Germinal center (tissue), 1 donor: ENCODE data around the gene SLC11A1.
A peak's percentile ranks its signal among the peaks of the same experiment; 100 is the strongest.

ENCODE experiments used
- DNase-seq: peaks from one replicate; pipeline ENCODE4 v3.0.0; 2012; ENCODE audit warnings: mixed read lengths, low spot score

The SLC11A1 gene, protein sequence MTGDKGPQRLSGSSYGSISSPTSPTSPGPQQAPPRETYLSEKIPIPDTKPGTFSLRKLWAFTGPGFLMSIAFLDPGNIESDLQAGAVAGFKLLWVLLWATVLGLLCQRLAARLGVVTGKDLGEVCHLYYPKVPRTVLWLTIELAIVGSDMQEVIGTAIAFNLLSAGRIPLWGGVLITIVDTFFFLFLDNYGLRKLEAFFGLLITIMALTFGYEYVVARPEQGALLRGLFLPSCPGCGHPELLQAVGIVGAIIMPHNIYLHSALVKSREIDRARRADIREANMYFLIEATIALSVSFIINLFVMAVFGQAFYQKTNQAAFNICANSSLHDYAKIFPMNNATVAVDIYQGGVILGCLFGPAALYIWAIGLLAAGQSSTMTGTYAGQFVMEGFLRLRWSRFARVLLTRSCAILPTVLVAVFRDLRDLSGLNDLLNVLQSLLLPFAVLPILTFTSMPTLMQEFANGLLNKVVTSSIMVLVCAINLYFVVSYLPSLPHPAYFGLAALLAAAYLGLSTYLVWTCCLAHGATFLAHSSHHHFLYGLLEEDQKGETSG

DNA sequence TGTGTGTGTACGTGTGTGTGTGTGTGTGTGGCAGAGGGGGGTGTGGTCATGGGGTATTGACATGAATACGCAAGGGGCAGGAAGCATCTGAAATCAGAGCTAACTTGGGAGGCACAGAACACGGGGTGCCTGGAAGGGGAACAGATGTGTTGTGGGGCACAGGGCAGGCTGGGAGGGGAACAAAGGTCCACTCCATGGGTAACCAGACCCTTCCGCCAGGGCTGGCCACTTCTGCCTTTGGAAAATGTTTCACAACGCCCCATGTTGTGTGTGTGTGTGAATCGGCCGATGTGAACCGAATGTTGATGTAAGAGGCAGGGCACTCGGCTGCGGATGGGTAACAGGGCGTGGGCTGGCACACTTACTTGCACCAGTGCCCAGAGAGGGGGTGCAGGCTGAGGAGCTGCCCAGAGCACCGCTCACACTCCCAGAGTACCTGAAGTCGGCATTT, at the start of gene SLC11A1:
SLC11A1 (plus strand) TSS at position 358 of the 451 bp plus-strand sequence. CDS start 96 bp downstream, outside the sequence.
- no peak for DNase-seq

DNA sequence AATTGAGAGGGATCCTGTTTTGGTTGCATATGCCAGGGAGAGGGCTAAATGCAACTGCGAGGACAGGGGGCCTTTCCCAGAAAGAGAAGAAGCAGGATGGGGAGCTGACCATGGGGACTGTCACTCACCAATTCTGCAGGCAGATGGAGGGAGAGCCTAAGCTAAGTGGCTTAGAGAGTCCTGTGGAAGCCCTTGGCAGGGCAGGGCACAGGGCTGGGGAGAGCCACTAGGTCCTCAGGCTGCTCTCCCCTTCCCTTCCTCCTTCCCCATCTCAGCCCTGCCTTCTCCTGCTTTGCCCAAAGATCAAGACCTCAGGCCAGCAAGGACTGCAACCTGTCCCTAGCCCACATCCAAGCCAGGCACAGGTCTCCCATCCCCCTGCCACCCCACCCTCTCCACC, 49.8 kb upstream of the SLC11A1 start:
- no peak for DNase-seq

DNA sequence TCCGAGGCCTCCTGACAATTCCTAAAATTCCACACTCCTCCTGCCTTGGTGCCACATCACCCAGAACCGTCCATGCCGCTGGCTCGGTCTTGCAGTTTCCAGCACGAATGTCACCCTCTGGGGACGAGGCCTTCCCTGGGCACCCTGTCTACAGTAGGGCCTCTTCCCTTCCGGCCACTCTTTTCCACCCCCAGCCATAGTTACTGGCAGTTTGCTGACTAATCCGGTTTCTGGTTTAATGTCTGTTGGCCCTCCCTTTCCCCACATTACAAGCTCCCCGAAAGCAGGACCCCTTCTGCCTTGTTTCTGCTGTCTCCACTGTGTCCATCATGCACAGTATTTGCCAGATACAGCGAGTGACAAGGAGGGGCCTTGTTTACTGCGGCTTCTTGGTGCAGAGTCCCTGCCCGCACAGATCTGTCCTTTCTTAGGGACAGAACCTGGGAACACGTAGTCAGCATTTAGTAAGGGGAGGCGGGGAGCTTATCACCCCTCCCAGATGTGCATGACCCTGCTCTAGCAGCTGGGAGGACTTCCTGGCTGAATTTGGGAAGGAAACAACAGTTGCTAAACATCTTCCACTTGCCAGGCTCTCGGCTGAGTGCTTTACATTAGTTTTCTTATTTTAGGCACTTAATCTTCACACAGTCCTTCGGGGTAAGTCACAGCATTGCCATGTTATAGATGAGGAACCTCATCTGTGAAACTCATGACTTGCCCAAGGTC, 49.0 kb upstream of the SLC11A1 start:
- DNase-seq: no peak

DNA sequence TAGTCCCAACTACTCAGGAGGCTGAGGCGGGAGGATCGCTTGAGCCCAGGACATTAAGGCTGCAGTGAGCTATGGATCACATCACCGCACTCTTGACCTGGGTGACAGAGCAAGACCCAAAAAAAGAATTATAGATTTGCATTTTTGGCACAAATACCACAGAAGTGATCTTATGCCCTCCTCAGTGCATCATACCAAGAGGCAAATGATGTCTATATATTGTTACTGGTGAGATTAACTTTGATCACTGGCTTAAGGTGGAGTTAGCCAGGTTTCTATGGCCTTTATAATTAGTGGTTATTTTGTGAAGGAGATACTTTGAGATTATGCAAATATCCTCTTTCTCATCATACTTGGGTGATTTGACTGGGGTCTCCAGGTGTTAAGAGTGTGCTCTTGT, 47.5 kb upstream of the SLC11A1 start:
- DNase-seq: peak; percentile 55

DNA sequence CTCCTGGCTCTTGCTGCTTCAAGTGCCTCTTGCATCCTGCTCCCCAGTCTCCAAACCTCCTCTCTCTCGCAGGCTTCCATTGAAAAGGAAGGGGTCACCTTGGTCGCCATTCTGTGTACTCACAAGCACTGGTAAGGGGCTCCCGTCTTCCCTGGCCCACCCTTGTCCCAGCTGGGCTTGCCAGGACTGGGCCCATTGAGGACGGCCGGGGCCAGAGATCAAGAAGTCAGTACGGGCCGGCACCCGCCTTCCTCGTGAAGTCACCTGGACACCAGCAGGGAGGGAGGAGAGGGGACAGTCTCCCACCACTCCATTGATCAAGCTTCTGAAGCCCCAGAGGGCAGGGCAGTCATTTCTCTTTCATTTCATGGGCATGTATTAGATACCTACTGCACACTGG, 41.4 kb upstream of the SLC11A1 start:
- no peak for DNase-seq

DNA sequence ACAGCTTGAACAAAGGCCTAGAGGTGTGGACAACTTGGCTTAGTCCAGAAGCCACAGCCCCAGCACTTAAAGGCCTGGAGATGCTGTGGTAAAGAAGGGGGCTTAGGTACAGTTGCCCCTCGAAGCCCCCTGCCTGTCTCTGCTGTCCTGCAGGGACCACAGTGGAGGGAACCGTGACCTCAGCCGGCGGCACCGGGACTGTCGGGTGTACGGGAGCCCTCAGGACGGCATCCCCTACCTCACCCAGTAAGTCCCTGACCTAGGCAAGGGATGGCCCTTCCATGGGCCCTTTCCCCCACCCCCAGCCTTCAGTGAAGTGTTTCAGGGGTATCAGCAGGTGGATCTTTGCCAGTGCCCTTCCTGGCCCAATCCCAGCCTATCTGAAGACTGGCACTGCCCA, 40.7 kb upstream of the SLC11A1 start:
- DNase-seq: no peak

DNA sequence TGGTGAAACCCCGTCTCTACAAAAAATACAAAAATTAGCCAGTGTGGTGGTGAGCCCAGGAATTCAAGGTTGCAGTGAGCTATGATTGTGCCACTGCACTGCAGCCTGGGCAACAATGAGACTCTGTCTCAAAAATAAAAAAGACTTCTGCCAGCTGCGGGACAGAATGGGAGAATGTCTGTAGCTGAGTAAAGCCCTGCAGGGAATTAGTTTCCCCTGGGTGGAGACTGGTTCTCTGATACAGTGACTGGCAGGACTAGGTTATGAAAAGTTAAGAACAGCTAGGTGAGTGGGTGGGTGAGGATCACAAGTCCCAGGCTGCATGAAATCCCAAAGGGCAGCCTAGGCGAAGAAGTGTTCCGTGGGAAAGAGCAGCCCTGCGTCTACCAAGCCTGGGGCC, 39.2 kb upstream of the SLC11A1 start:
- DNase-seq: no peak

DNA sequence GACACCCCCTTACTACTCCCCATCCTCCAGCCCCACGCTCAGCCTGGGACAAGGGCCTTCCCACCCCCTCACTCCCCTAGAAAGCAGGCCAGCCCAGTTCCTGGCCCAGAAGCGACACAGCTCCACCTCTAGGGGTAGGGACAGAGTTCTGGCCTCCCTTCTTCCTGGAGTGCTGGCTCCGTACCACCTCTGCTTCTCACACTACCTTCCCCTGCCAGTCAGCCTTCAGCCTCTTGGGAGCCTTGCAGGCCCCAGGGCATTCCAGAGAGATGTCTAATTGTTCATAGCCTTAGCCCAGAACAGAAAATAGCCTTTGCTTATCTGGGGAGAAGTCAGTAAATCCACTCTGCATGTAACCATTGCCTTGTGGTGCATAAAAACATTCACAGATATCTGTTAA, 38.5 kb upstream of the SLC11A1 start:
- DNase-seq: no peak

DNA sequence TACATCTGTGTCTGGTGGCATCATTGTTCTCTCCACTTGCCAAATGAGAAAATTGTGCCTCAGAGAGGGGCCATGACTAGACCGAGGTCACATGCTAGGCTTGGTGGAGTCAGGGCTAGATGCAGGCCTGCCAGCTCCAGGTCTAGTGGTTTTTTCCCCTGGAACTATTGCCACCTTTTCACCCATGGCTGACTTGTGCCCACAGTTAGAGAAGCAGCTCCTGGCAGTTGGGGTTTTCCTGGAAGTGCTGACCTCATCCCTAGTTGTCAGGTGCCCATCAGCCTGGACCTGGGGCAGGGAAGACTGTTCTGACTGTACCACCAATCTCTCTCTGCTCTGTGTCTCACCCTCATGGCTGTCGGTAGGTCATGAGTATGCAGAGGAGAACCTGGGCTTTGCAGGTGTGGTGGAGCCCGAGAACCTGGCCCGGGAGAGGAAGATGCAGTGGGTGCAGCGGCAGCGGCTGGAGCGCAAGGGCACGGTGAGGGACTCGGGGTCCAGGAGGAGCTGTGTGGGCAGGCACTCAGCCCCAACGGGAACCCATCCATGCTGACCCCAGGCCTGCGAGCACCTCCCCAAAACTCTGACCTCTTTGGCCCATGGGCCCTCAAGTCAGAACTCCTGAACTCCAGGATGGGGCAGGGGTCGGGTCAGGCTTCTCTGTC, 37.9 kb upstream of the SLC11A1 start:
- DNase-seq: no peak

DNA sequence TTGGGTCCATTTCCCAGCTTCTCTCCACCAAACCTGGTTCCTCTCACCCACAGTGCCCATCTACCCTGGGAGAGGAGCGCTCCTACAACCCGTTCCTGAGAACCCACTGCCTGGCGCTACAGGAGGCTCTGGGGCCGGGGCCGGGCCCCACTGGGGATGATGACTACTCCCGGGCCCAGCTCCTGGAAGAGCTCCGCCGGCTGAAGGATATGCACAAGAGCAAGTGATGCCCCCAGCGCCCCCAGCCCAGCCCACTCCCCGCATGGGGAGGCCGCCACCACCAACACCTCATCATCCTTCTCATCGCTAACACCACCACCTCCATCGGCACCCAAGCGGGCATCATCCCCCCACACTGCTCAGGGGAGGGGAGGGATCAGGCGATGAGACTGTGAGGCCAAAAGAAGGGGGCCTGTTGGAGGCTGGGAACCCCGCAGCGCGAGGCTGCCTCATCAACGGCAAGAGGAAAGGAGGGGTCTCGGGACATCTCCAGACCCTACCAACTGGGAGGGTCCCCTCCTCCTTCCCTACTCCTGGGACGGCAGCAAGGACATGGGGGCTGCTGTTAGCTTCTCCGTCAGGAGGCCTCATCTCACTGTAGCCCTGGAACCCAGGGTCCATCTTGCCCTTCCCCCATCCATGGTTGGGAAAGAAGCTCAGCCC, 37.2 kb upstream of the SLC11A1 start:
- no peak for DNase-seq

DNA sequence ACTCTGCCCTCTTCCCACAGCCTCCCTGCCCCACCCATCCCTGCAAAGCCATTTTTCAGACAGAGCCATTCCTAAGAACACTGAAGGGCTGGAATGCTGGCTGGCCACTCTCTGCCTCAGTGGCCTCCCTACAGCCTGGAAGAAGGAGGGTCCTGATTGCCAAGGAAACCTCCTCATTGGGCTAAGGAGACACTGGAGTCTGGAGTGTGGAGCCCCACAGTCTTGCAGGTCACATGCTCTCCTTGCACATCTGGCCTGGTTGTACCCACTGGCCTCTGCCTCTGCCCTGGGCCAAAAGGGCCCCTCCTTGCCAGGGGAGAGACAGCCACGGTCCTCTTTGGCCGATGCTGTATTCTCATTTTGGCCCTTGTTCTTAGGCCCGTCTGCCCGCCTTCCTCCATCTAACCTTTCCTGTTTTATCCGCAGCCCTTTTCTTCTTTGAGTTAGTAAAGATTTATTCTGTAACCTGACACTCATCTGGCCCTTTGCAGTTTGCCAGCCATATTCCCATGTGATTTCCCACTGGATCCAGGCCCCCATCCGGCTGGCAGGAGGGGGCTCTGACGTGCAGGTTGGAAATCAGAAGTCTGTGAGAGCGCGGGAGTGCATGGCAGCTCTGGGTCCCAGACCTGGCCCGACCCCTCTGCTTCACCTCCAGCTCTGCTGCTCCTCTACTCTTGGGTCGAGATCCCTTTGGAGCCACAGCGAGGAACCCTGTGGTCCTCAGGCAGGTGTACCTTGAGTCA, 36.4 kb upstream of the SLC11A1 start:
- no peak for DNase-seq

DNA sequence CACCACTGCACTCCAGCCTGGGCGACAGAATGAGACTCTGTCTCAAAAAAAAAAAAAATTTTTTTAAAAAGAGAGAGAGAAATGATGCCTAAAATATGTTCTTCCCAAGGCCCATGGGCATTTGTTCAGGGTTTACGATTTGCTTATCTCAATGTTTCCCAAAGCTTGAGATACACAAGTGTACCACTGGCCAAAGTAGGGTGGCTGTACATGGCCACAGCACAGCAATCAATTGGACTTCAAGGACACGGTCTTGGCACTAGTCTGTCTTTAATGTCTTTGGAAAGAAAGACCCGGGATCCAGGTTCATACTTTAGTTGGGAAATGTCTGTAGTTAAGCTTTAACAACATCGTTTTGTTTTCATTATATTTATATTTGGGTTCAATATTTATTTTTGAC, 34.9 kb upstream of the SLC11A1 start:
- no peak for DNase-seq

DNA sequence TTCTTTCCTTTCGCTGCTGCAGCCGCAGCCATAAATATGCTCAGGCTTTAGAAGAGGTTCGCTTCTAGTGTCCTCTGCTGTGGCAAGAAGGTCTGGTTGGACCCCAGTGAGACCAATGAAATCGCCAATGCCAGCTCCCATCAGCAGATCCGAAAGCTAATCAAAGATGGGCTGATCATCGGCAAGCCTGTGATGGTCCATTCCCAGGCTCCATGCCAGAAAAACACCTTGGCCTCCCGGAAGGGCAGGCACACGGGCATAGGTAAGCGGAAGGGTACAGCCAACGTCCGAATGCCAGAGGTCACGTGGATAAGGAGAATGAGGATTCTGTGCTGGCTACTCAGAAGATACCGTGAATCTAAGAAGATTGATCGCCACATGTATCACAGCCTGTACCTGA, 28.0 kb upstream of the SLC11A1 start:
- DNase-seq: no peak

DNA sequence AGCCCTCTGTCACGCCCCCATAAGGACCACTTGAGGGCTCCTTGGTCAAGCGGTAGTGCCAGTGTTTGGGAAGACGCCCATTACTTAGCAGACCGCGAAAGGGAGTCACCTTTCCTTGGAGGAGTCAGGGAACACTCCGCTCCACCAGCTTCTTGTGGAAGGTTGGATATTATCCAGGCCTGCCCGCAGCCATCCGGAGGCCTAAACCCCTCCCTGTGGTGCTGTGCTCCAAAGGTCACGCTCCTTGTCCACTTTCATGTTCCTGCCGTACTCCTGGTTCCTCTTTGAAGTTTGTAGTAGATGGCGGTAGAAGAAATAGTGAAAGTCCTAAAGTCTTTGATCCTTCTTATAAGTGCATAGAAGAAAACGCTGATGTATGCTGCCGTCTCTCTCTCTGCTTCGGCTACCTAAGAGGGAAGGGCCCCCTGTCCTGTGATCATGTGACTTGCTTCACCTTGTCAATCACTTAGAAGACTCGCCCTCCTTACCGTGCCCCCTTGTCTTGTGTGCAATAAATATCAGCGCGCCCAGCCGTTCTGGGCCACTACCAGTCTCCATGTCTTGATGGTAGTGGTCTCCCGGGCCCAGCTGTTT, 27.1 kb upstream of the SLC11A1 start:
- DNase-seq: no peak

DNA sequence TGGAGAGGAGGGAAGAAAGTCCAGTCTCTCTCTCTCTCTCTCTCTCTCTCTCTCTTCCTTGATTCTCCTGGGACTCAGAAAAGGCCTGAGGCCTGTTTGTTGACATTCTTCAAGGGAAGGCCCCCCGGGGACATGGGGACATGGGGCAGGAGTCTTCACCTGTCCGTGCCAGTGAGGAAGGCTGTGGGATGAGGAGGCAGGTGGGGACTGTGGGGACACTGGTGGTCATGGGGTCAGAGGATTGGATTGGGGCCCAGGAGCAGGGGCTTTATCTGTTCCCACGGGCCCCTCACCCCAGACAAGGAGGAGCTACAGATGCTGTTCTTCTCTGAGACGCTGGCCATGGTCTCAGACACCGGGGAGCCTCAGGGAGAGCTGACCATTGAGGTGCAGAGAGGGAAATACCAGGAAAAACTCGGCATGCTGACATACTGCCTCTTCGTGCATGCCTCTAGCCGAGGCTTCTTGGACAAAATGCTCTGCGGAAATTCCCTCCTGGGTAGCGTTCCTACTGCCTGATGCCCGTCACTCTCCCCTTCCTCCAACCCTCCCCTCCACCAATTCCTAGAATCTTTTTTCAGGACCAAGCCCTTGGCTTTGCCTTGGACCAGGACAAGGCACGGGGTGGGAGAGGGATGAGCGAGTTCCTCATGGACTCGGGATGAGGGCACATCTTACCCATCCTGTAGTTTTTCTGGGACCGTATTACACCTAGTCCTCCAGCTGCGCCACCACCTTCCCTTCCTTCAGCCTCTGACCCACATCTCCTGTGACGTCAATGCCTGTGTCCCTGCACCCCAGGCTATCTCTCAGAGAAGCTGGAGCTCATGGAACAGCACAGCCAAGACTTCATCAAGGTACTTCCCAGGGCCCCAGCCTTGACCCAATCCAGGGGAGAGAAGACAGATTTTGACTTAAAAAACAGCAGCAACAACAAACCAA, 24.6 kb upstream of the SLC11A1 start:
- no peak for DNase-seq

DNA sequence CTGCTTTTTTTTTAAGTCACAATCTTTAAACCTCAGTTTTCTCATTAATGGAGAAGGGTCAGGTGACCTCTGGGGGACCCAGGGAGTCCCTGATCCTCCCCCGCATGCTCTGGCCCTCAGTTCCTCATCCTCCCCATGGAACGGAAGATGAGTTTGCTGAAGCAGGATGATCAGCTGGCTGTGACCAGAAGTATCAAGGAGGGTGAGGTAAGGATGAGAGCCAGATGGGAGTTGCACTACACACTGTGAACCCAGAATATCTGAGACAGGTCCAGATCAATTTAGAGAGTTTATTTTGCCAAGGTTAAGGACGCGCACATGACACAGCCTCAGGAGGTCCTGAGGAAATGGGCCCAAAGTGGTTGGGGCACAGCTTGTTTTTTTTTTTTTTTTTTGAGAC, 21.6 kb upstream of the SLC11A1 start:
- DNase-seq: no peak

DNA sequence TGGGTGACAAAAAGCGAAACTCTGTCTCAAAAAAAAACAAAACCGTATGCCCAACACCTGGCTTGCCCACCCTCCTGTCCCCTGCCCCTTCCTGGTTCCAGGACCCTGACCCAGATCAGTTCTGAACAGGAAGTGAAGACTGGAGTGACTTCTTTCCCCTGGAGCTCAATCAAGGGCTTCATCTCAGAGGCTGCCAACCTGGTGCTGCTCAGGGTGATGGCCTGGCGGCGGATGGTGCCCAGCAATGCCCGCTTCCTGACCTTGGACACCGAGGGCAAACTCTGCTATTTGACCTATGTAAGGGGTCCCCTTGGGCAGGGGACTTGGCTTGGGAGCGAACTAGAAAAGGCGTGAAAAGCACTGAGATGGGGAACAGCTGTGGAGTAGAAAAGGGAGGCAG, 19.5 kb upstream of the SLC11A1 start:
- no peak for DNase-seq

DNA sequence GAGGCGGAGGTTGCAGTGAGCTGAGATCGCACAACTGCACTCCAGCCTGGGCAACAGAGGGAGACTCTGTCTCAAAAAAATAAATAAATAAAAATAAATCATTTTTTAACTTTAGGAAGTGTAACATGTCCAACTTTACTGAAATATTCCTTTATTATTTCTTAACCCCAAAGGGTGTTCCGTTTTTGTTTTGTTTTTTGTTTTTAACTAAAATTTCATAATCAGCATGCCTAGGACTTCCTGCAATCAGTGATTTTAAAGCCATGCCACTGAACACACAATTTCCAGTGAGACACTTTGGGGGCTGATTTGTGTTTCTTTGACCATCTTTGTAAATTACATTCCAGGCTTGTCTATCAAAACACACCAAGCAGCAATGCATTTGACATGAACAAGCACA, 18.3 kb upstream of the SLC11A1 start:
- DNase-seq: no peak

DNA sequence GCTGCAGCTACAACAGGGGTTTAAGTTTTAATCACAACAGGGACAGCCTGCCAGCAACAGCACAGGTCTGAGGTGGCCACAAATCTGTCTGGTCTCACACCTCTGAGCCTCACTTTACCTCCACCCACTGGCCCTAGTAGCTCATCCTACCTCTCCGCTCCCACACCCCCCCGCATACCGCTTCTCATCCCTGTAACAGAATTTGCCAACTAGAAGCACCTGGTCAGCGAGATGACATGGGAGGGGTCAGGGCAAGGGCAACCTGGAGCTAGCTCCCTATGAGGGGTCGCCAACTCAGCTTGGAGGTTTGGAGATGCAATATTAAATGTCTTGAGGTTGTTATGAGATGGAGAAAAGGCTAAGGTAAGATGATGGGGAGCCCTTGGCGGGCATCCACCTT, 17.9 kb upstream of the SLC11A1 start:
- DNase-seq: no peak
